ENCODE measurements around the gene LIPC.

The LIPC gene

DNA sequence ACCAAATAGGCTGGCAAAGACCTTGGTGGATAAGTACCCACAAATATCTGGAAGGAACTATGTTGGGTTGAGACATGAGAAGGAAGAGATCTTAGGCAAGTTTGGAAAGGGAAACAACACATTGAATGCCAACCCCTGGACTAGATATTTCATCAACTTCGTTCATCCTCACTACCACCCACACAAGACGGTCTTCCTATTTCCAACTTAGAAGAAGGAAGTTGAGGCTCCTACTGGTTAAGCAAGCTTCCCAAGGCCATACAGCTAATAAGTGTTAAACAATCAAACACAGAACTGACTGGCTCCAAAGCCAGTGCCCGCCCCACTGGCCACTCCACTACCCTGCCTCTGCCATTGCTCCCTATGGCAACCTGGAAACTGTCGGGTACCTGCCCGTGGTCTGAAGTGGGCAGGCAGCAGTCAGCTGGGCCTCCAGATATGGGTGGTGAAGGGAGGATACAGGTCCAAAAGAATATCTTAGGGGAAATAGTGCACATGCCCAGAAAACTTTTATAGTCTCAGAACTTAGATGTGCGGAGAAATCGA lies 94.9 kb downstream of the LIPC start:
- TF ChIP-seq, protein P1, sequence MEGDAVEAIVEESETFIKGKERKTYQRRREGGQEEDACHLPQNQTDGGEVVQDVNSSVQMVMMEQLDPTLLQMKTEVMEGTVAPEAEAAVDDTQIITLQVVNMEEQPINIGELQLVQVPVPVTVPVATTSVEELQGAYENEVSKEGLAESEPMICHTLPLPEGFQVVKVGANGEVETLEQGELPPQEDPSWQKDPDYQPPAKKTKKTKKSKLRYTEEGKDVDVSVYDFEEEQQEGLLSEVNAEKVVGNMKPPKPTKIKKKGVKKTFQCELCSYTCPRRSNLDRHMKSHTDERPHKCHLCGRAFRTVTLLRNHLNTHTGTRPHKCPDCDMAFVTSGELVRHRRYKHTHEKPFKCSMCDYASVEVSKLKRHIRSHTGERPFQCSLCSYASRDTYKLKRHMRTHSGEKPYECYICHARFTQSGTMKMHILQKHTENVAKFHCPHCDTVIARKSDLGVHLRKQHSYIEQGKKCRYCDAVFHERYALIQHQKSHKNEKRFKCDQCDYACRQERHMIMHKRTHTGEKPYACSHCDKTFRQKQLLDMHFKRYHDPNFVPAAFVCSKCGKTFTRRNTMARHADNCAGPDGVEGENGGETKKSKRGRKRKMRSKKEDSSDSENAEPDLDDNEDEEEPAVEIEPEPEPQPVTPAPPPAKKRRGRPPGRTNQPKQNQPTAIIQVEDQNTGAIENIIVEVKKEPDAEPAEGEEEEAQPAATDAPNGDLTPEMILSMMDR (IDR thresholded peaks at IDR 0.05; ENCODE audit: borderline replicate concordance, insufficient read depth, low read depth, low read length) = no peak
- H3K4me3 ChIP-seq (ENCODE audit: low read depth, low read length) = no peak overlapping the region

DNA sequence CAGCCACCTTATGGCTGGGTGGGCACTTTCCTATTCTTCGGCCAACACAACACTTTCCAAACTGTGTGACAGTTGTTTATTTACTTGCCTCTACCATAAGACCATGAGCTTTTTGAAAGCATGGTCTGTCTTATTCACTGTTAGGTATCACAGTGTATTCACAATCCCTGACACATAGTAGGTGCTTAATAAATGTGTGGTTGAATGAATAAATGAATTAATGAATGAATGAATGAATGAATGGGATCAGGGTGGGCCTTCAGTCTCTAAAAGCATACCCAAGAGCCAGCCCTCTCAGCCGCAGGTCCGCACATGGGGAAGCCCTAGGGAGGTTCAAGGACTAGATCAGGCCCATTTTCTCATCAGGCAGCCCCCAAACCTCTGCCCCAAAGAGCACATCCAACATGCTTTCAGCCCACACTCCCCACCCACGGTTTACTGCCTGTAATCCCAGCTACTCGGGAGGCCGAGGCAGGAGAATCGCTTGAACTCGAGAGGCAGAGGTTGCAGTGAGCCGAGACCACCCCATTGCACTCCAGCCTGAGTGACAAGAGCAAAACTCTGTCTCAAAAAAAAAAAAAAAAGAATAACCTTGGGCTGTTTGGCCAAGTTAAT lies 95.9 kb downstream of the LIPC start:
- TF ChIP-seq, protein P1 (IDR thresholded peaks at IDR 0.05; ENCODE audit: borderline replicate concordance, insufficient read depth, low read depth, low read length) = no peak
- H3K4me3 ChIP-seq (ENCODE audit: low read depth, low read length) = no peak overlapping the region

DNA sequence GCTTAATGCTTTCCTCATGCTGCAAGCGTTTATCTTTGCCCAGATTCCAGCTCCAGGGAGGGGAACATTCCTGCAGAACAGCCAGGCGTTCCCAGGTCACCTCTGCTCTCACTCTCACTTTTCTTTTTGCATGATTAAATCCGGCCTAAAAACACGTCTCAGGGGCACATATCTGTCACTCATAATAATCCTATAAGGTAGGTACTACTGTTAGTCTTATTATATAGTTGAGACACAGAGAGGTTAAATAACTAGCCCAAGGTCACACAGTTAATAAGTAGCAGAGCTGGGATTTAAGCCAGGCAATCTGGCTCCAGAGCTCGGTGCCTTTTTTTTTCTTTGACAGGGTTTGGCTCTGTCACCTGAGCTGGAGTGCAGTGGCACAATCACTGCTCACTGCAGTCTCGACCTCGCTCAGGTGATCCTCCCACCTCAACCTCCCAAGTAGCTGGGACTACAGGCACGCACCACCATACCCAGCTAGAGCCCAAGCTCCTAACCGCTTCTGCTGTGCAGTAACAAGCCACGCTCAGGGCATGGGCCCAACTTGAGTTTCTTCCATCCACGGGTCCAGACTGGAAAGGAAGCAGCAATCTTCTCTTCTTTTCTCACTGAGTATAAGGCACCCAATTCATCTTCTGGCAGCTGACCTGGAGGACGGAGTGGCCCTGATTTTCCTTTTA lies 96.5 kb downstream of the LIPC start:
- no peak overlapping the region for H3K4me3 ChIP-seq (ENCODE audit: low read depth, low read length)
- TF ChIP-seq, protein P1 (IDR thresholded peaks at IDR 0.05; ENCODE audit: borderline replicate concordance, insufficient read depth, low read depth, low read length) = no peak

DNA sequence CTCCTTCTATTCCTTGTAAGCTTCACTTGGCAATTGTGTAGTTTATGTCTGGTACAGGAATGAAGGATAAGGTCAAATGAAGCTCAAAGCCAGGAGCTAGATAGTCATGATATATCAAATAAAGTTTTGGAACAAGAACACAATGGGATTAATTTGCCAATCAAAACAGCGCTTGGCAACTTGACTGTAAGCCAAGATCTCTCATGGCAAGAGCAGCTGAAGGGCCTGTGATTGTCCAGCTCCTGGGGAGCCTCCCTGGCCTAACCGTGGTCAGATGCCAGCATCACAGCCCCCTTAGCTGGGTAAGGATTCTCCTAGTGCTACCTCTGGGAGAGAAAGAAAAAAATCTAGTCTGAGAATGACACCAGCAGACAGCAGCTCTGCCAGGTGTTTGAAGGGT lies 97.2 kb downstream of the LIPC start:
- no peak overlapping the region for H3K4me3 ChIP-seq (ENCODE audit: low read depth, low read length)
- TF ChIP-seq, protein P1 (IDR thresholded peaks at IDR 0.05; ENCODE audit: borderline replicate concordance, insufficient read depth, low read depth, low read length) = no peak

DNA sequence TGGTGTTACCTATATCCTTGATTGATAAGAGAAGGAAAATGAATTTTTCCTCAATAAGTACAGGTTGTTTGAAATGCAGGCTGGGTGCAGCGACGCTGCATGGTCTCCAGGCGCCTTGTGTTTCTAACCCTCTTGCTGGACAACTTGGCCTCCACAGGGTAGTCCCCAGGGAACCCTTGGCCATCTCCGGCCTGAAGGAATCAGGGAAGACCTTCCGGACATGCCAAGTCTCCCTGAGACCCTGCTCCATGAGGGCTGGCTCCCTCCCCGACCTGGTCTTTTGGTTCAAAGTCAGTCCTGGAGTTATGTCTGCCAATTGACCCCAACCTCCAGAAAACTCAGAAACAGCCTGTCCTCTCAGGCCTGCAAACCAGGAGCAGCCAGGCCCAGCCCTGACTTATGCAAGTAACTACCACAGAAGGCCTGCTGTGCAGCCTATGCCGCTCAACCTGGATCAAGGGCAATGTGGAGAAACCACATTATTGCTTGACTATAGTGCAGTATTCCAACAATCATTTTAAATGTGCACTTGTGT lies 98.3 kb downstream of the LIPC start:
- TF ChIP-seq, protein P1 (IDR thresholded peaks at IDR 0.05; ENCODE audit: borderline replicate concordance, insufficient read depth, low read depth, low read length) = no peak
- no peak overlapping the region for H3K4me3 ChIP-seq (ENCODE audit: low read depth, low read length)

DNA sequence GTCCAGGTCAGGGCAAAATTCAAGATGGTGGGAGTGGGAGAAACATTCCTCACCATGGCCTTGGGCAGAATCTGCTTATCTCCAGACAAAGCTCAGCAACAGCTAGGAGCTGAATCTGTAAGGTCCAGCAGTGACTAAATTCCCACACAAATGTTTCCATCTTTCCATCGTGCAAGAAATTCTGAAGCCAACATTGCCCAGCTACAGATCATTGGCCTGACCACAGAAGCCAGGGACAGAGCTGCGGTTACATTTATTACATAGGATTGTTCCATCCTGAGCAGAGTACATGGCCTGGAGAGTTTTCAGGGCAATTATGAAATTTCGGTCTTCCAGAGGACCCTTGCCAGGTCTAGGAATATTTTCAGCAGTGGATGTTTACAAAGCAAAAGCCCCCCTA lies 100.3 kb downstream of the LIPC start:
- TF ChIP-seq, protein P1 (IDR thresholded peaks at IDR 0.05; ENCODE audit: borderline replicate concordance, insufficient read depth, low read depth, low read length) = no peak

More for the DNA sequence above, 100.3 kb downstream of the LIPC start:
- H3K4me3 ChIP-seq (ENCODE audit: low read depth, low read length) = no peak overlapping the region
